ENCODE results near the gene SPART.

SPART gene, protein sequence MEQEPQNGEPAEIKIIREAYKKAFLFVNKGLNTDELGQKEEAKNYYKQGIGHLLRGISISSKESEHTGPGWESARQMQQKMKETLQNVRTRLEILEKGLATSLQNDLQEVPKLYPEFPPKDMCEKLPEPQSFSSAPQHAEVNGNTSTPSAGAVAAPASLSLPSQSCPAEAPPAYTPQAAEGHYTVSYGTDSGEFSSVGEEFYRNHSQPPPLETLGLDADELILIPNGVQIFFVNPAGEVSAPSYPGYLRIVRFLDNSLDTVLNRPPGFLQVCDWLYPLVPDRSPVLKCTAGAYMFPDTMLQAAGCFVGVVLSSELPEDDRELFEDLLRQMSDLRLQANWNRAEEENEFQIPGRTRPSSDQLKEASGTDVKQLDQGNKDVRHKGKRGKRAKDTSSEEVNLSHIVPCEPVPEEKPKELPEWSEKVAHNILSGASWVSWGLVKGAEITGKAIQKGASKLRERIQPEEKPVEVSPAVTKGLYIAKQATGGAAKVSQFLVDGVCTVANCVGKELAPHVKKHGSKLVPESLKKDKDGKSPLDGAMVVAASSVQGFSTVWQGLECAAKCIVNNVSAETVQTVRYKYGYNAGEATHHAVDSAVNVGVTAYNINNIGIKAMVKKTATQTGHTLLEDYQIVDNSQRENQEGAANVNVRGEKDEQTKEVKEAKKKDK

DNA sequence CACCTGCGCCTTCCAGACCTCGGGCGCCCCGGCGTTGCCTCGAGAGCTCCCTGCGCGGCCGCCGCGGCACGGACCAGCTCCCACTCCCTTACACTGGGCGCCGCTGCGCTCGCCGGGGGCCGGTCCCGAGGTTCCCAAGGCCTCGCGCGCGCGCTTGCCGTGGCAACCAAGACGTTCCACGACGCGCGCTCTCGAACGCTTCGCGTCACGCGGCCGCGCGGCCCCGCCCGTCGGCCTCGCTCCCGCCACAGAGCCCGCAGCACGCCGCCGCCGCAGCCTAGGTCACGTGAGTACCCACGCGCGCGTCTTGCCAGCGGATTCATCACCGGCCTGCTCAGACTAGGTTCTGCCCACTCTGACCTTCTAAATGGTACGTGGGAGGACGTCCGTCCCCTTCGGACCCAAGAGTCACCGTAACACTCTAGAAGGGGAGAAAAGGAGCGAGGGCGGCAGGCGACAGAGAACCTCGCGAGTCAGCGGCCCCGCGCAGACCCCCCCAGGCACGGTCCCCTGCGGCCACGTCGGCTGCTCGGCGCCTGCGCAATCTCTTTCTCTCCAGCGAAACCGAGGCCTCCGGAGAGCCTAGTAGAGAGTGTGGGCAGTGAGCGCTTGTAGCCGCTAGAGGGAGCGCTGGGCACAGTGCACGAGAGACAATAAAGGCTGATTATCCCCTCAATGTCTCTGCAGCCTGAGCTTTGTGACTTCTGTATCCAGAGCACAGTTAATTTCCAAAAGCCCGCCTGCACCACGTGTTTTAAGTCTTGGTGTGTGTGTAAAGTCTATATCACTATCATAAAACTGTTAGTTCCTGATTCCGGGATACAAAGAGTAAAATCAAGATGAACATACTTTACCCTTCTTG, at the start of gene SPART:
Gene SPART (minus strand): TSS at position 173 of the 862 bp plus-strand sequence. CDS start 10,564 bp downstream, outside the sequence.
- DNase-seq (ENCODE audit: low read depth): peak; percentile 66

DNA sequence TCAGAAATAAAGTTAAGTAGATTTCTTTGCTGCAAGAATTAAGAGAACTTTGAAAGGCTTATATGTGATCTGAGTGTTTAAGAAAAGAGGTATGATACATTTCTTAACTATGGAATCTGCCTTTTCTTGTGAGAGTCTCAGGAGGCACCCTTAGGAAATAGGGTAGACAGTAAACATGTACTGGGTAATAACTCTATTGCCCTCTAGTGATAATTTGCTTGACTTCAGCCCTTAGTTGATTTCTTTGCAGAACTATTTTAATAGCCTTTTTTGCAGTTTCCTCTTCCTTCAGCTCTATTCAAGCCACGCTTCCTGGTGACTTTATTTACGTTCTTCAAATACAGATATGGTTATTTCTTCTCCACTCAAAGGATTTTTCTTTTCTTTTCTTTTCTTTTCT, 49.1 kb upstream of the SPART start:
- DNase-seq (ENCODE audit: low read depth): no peak

DNA sequence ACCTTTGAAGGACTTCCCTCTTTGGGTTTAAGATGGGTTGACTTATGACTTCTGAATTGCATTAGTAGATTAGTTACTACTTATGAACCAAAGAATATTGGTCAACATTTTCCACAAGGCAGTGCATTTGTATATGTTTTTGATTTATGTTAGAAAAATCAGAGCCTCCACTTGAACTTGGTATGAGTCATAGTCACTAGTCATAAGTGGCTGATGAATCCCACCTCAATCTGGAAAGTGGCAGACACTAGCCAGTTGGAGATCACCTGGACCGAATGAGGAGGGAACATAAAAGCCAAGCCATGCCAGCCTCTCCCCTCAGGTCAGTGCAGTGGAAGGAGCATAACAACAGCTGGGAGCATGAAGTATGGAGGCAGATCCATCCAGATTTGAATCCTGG, 39.3 kb upstream of the SPART start:
- no peak for DNase-seq (ENCODE audit: low read depth)

DNA sequence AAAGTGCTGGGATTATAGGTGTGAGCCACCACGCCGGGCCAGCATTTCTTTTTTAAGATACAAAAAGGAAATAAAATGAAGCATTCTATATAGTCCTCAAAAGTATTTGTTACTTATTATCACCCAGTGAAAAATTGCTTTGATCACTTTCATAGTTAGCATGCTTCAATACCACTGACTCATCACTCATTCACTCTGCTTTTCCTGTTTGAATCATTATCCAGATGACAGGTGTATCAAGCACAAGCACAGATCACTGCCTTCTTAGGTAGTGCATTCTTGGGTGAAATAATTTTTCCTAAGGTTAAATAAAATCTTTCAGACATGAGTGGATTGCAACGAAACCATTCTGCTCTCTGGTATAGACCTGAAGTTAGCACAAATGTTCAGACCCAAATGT, 35.8 kb upstream of the SPART start:
- no peak for DNase-seq (ENCODE audit: low read depth)

DNA sequence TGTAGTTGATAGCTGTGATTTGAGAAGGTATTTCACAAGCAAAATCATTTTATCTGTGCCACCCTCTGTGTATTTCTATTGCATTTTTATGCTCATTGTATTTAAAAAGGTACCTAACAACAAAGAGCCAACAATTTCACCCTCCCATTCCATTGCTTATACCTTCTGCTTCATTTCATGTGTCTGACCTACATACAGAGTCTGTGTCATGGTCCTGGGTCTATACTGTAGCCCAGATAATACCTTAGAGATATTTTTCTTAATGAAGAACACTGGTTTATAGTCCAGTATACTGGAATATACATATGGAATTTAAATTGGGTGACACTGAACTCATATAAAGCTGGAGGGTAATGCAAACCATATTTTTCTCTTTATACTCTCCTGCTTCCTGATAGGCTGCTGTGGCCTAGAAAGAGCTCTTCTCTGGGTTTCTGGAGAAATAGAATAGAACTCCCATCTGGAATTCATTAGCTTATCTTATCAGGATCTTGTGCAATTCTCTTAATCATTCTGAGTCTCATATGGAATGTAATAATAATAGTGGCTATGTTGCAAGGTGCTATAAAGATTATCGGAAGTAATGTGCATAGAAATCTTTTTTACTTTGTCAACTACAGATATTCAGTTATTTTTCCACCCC, 31.8 kb upstream of the SPART start:
- DNase-seq (ENCODE audit: low read depth): no peak

DNA sequence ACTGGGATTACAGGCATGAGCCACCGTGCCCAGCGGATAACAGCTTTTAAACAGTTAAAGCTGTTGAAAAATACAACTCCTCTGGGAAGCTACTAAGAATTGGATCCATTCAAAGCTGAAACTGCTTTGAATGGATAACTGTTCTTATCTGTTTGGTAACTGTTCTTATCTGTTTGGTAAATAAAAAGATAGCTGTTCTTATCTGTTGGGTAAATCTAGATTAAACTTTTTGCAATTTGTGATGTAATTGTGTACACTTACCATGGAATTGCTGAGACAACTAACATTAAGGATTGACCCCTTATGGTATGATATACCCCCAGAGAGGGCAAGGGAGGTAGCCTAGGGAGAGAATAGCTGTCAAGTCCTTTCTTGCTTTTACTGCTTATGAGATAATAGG, 27.9 kb upstream of the SPART start:
- DNase-seq (ENCODE audit: low read depth): no peak

DNA sequence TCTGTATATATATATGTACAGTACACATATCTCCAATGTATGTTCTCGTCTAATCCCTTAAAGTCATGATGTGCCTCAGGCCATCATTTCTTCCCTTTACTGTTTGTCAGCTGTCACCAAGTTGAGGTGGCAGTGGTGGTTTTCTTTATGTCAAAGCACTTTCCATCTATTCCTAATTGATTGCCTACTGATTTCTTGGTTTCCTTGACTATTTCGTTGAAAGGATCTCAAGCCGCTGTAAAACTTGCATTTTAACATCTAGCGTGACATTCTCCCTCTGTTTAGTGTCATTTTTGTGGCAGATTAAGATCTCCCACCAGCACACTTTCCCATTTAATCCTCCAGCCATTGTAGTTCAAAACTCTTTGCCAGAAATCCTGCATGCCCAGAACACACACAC, 25.0 kb upstream of the SPART start:
- DNase-seq (ENCODE audit: low read depth): no peak

DNA sequence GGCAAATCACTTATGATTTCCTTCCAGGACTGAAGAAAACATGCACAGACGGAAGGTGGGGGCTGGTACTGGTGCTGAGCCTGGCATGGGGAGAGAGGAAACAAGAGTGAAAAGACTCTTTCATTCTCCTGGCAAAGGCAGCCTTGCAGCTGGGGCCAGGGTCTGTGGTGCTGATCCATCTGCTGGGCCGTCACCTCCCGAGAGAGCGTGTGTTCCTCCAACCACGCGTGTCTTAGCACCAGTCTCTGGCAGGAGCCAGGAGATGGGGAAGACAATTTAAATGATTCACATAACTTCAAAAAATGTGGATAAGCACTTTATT, 23.9 kb upstream of the SPART start:
- DNase-seq (ENCODE audit: low read depth): no peak

DNA sequence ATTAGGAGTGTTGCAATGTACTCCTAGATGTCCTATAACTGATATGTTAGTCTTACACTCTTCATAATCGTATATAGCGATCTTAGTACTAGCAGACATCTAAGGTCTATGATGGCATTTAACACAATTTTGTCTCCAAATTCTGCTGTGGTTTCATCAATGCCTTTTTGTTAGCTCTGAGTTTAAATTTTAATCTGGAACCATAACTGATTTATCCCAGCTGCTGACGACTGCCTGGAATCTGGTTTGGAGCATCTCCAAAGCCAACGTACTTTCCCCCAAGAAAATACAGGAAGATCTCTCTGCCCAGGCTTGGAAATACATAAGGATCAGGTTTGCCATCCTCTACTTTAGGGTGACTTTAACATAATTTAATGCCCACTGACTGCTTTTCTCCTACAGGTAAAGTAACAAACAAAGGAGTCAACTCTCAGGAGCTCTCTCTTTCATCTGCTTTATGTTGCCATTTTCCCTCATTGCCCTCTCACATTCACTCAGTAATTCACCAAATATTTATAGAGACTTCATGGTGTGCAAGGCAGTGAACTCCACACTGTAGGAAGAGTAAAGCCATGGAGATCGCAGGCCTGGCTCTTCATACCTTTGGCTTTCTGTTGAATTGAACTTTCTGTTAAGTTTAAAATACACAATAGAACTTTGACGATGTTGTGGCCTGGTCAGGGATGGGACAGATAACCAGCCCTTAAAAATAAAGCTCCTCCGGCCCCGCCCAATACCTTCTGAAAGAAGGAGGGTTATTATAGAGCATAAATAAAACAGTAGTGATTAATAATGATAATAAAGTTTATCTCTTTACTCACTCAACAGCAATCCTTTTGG, 23.3 kb upstream of the SPART start:
- DNase-seq (ENCODE audit: low read depth): no peak

DNA sequence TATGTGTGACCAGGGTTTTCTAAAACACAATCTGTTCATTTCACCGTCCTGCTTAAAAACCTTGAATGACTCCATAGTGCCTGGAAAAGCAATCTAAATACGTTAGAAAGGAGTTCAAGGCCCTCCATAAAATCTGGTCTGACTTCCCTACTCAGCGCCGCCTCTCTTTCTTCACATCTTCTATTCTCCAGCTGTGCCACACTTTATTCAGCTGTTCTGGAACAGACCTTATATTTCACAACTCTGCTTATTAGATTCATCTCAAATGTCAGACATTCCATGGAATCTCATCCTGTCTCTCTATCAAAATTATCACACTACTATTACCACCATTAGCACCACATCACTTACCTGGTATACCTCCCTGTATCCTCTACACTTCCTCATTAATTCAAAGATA, 19.8 kb upstream of the SPART start:
- no peak for DNase-seq (ENCODE audit: low read depth)

DNA sequence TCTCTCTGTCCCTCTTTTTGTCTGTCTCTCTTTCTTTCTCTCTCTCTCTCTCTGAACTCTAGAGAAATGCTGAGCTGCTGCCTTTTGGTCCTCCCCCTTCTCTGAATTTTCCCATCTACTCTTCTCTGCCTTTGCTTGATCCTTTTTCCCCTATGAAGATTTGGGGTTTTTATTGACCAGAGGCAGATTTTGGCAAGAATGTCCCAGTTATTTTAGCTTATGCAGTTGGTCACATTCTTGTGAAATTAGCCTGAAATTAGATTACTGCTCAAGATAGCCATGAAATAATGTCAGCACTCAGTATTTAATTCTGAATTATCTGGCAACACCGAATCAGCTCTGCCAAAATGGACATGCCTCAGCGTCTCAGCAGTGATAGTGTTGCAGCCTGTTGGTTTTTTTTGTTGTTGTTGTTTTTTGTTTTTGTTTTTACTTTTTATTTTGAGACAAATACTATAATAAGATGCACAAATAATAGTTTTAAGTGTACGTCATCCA, 17.2 kb upstream of the SPART start:
- DNase-seq (ENCODE audit: low read depth): no peak

DNA sequence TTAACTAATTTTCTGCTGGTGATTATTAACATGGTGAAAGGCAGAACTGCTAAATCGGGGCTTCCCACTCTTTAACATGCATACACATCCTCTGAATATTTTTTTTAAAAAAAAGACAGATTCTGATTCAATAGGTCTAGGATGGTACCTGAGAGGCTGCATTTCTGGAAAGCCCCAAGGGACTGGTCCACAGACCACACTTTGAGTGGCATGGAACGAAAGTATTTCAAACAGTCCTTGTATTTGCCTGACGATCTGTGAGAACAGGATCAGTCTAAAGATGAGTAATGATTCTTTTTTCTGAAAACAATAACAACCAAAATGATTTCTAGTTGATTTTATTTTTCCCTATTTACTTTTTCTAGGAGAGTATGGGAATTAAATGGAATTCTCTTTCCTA, 16.7 kb upstream of the SPART start:
- no peak for DNase-seq (ENCODE audit: low read depth)

DNA sequence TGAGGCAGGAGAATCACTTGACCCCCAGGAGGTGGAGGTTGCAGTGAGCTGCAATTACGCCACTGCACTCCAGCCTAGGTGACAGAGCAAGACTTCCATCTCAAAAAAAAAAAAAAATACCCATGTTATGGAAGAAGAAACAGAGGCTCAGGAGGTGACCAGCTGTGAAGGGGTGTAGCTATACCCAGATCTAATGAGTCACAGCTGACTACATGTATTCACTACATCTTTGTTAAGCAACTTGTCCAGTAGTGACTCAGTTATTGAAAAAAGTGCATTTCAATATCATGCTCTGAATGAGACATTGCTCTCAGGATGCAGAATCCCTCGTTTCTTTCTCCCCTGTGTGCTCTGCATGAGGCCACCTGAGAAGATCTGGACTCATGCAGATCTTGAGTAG, 16.1 kb upstream of the SPART start:
- DNase-seq (ENCODE audit: low read depth): no peak

DNA sequence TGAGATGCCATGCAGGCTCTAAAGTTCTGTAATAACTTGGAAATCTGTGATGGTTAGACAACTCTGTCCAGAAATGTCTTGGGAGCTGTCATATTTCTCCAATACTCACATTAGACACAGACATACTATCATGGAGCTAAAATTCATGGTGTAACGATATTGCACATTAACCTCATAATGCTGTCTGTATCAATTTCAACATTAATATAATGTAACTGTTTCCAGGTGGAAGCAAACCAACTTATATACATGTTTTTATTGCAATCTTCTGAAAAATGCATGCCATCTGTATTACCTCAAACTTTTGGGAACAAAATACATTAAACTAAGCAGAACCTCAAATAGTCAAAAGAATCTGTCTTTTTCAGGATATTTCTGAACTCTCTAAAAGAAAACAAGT, 14.7 kb upstream of the SPART start:
- DNase-seq (ENCODE audit: low read depth): no peak

DNA sequence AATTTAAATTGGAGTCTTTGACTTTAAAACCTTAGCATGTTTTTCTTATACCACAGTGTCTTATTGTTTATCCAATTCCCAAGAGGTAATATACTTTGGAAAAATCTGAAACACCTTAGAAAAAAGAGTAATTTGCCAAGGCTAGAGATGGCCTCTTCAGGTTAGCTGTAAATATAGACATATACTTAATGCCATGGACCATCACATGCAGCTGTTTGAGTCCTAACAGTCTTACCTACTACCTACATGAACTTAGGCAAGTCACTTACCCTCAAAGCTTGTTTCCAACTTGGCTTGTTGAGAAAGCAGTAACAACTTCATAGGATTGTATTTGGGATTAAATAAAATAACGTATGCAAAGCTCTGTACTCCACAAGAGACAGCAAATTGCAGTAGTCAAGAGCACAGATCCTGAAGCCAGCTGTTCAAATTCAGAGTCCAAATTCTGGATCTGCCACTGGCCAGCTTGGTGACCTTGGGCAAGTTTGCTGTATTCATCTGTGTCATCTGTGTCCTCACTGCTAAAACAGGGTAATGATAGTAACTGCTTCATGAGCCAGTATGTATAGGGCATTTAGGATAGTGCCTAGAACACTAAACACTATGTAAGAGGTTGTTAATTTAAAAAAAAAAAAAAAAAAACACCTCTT, 13.2 kb upstream of the SPART start:
- DNase-seq (ENCODE audit: low read depth): no peak

DNA sequence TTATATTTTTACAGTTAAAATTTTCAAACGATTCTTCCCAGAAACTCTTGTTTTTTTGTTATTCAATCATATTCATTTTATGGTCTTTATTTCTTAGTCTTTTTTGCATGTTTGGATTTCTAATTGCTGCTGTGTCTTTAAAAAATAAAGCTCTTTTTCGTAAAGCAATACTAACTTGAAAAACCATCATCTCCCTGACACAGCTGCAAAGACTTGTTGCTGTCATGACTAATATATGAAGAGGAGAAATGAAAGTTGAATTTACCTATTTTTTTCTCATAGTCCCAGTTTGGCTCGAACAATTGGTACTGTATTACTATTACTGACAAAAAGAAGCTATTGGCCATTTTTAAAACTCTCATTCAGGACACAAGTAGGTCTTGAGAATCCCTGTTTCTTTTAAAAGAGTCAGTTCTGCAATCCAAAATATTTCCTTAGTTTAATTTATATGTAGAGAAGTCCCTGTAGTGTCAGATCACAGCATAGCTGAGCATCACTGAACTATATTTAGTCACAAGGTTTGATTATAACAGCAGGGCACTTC, 12.1 kb upstream of the SPART start:
- no peak for DNase-seq (ENCODE audit: low read depth)

DNA sequence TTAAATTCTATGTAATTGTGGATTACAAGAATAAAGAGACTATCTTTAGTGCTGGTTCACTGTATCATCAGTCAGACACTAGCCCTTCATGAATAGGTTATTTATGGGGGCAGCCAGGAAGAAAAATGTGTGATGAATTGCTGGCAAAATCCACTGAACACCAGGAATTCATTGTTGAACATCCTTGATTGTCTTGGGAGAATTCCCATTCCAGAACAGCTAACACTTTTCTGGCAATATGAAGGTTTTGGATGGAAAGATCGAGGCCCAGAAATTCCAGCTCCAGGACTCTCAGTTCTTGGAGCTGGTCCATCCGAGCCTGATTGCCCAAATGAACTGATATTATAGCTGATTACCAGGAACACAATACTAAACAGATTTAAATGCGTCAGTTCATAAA, 11.5 kb upstream of the SPART start:
- no peak for DNase-seq (ENCODE audit: low read depth)

DNA sequence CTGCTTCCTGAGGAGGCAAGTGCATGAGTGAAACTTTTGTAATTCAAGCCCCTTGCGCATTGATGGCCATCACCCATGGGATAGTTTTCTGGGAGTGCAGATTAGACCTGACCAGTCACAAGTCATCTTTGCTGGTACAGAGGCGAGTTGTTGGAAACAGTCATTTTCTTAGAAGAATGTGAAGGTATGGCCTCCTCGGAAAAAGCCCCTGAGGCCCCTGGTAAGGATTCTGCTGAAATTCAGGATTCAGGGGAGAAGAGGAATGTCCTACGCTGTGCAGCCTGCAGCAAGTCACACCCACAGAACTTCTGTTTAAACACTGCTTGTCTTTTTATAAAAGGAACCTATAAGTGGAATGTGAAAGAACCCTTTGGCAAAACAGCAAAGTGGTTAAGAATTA, 11.0 kb upstream of the SPART start:
- DNase-seq (ENCODE audit: low read depth): no peak

DNA sequence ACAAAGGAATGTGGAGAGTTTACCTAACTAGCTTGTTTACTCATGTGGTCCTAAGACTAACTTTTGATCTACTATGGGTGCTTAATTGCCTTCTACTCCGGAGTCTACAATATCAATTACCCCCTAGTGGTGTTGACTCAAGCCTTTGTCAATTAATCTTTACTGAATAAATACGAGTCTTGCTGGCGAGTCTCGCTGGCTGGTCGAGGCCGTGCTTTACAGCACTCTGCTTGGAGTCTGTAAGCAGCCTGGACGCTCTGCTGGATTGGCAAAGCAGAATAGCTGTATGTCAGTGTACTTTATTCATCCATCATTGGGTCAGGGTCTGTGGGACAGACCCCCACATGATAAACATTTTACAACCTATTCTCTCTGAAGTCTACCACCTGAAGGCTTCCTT, 9.9 kb upstream of the SPART start:
- DNase-seq (ENCODE audit: low read depth): no peak

DNA sequence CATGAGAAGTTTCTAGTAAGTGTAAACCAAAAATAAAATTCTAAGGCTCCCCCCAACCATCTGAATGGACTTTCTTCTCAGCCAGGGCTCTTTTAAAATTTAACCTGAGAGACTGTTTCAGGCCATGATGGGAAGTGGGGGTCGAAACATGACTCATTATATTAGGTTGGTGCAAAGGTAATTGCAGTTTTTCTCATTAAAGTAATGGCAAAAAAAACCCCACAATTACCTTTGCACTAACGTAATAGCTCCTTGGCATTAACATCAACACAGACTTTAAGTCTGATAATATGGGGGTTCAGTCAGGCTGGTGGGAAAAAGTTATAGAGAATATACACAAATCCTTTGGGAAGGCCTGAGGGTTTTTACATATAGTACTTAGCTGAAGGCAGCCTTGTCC, 9.4 kb upstream of the SPART start:
- no peak for DNase-seq (ENCODE audit: low read depth)

Data from HS-27A (cell line).